ENCODE results near the gene KRTAP22-2. TPM values are rescaled to one million over a fixed set of nuclear protein-coding genes. Genes with fewer than 3 reads are reported as not detected.

The KRTAP22-2 gene
- total RNA-seq, 1 experiment from 2014 or later = not detected

DNA sequence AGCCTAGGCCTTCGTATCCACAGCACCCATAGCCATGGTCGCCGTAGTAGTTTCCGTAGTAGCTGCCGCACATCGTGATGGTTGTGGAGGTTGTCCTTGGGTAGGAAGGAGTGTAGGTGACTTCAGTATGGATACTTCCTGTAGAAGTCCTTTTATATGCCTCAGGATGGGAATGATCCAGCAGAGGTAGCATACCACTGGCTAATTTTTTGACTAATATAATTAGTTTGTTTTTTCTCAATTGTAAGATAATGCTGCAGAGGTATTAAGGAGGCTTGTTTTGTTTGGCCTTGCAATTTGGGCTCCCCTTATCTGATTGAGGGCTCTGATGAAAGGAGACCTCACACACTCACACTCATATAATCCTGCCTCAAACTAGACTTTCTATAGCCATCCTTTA, 8.6 kb upstream of the KRTAP22-2 start, which contains the start of gene KRTAP6-2:
Gene KRTAP6-2, minus strand, starts transcription at position 101 of the 400 bp plus-strand sequence. Its CDS starts 28 bp downstream, at position 73.
- no peaks in the 10 kb centered on the region for H3K4me1 ChIP-seq
- Mint-ChIP-seq H3K4me3 (ENCODE audit: unreplicated experiment) (no peak within 1 kb of the TSS), H3K4me1 (ENCODE audit: low read depth, unreplicated experiment) (peaks cover 6% of the 10 kb centered on the region), H3K36me3 (ENCODE audit: insufficient read depth, unreplicated experiment) (no peaks in the 10 kb centered on the region), H3K27me3 (ENCODE audit: insufficient read depth, unreplicated experiment) (no peaks in the 10 kb centered on the region), H3K27ac (ENCODE audit: unreplicated experiment) (no peak within 1 kb of the TSS), H3K9me3 (ENCODE audit: unreplicated experiment) (no peaks in the 10 kb centered on the region)
- CTCF ChIA-PET = no interaction called here
- intact Hi-C loops (cut with micrococcal nuclease; ENCODE audit: unreplicated experiment) = no loop called here
- no peak within 1 kb of the TSS for H3K4me3 ChIP-seq (ENCODE audit: low read depth, low read length)
- no peaks in the 10 kb centered on the region for H3K9me3 ChIP-seq
- POLR2A ChIA-PET = no interaction called here
- no peaks in the 10 kb centered on the region for H3K36me3 ChIP-seq (ENCODE audit: control insufficient read depth, insufficient read depth, low read length)
- TF ChIP-seq, protein P1, sequence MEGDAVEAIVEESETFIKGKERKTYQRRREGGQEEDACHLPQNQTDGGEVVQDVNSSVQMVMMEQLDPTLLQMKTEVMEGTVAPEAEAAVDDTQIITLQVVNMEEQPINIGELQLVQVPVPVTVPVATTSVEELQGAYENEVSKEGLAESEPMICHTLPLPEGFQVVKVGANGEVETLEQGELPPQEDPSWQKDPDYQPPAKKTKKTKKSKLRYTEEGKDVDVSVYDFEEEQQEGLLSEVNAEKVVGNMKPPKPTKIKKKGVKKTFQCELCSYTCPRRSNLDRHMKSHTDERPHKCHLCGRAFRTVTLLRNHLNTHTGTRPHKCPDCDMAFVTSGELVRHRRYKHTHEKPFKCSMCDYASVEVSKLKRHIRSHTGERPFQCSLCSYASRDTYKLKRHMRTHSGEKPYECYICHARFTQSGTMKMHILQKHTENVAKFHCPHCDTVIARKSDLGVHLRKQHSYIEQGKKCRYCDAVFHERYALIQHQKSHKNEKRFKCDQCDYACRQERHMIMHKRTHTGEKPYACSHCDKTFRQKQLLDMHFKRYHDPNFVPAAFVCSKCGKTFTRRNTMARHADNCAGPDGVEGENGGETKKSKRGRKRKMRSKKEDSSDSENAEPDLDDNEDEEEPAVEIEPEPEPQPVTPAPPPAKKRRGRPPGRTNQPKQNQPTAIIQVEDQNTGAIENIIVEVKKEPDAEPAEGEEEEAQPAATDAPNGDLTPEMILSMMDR (IDR thresholded peaks at IDR 0.05; ENCODE audit: insufficient read depth in 1 of 2, low read depth in 1 of 2, low read length in 1 of 2, severe bottlenecking in 1 of 2, unreplicated experiment in 1 of 2) = no peak
- H3K27me3 ChIP-seq (replicated peaks; ENCODE audit: control insufficient read depth, insufficient read depth, low read length) = no peaks in the 10 kb centered on the region
- BruUV-seq (replicated peaks) = no TSS peak
- no peak for DNase-seq

- TF ChIP-seq, protein P1 (IDR thresholded peaks at IDR 0.05; ENCODE audit: insufficient read depth in 1 of 2, low read depth in 1 of 2, low read length in 1 of 2, severe bottlenecking in 1 of 2, unreplicated experiment in 1 of 2) = no peak
- Mint-ChIP-seq H3K4me3 (ENCODE audit: unreplicated experiment) (no peak within 1 kb of the TSS), H3K9me3 (ENCODE audit: unreplicated experiment) (no peaks in the 10 kb centered on the region), H3K27ac (ENCODE audit: unreplicated experiment) (no peak within 1 kb of the TSS), H3K4me1 (ENCODE audit: low read depth, unreplicated experiment) (no peaks in the 10 kb centered on the region), H3K36me3 (ENCODE audit: insufficient read depth, unreplicated experiment) (no peaks in the 10 kb centered on the region), H3K27me3 (ENCODE audit: insufficient read depth, unreplicated experiment) (peaks cover 4% of the 10 kb centered on the region)
- BruUV-seq (replicated peaks) = no TSS peak
- H3K4me3 ChIP-seq (ENCODE audit: low read depth, low read length) = no peak within 1 kb of the TSS
- ChIA-PET POLR2A (no interaction called here), CTCF (no interaction called here)
- H3K27me3 ChIP-seq (replicated peaks; ENCODE audit: control insufficient read depth, insufficient read depth, low read length) = no peaks in the 10 kb centered on the region
- H3K4me1 ChIP-seq = no peaks in the 10 kb centered on the region
- no peaks in the 10 kb centered on the region for H3K9me3 ChIP-seq
- intact Hi-C loops (cut with micrococcal nuclease; ENCODE audit: unreplicated experiment) = no loop called here
- no peak for DNase-seq
- no peaks in the 10 kb centered on the region for H3K36me3 ChIP-seq (ENCODE audit: control insufficient read depth, insufficient read depth, low read length)
These were observed 1.9 kb upstream of the KRTAP22-2 start, which contains the start of gene KRTAP6-3 for GRCh38 chr21:30592140-30592539. Gene KRTAP6-3, plus strand, starts transcription at chr21:30592440. Its CDS starts 6 bp downstream, at chr21:30592446.

DNA sequence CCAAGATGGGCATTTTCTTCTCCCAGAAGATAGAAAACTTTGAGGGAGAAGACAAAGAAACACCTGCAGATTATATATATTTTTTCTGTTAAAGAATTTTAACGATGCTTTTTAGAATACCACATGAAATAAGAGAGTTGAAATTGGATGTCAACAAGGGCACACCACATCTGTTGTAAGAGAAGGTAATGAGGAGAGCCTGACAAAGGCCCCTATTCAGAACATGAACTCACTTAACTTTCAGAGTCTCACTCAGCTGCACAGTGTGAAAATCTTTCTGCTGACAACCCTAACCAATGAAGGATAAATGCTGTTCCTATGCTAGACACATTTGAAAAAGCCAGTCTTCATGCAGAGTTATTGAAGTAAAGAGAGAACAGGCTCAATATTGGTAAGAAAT, 7.3 kb downstream of the KRTAP22-2 start:
- ChIA-PET POLR2A (no interaction called here), CTCF (no interaction called here)
- no peak for DNase-seq
- Mint-ChIP-seq H3K4me1 (ENCODE audit: low read depth, unreplicated experiment) (no peaks in the 10 kb centered on the region), H3K9me3 (ENCODE audit: unreplicated experiment) (no peaks in the 10 kb centered on the region), H3K27ac (ENCODE audit: unreplicated experiment) (no peak overlapping the region), H3K36me3 (ENCODE audit: insufficient read depth, unreplicated experiment) (no peaks in the 10 kb centered on the region), H3K27me3 (ENCODE audit: insufficient read depth, unreplicated experiment) (peaks cover 2% of the 10 kb centered on the region), H3K4me3 (ENCODE audit: unreplicated experiment) (no peak overlapping the region)
- no peaks in the 10 kb centered on the region for H3K9me3 ChIP-seq
- no peaks in the 10 kb centered on the region for H3K27me3 ChIP-seq (replicated peaks; ENCODE audit: control insufficient read depth, insufficient read depth, low read length)
- H3K4me3 ChIP-seq (ENCODE audit: low read depth, low read length) = no peak overlapping the region
- intact Hi-C loops (cut with micrococcal nuclease; ENCODE audit: unreplicated experiment) = no loop called here
- H3K4me1 ChIP-seq = no peaks in the 10 kb centered on the region
- no peaks in the 10 kb centered on the region for H3K36me3 ChIP-seq (ENCODE audit: control insufficient read depth, insufficient read depth, low read length)
- TF ChIP-seq, protein P1 (IDR thresholded peaks at IDR 0.05; ENCODE audit: insufficient read depth in 1 of 2, low read depth in 1 of 2, low read length in 1 of 2, severe bottlenecking in 1 of 2, unreplicated experiment in 1 of 2) = no peak
- no TSS peak for BruUV-seq (replicated peaks)
